Right lobe of liver (tissue), 6 donors: ENCODE measurements around the gene GNB1. TPM values are rescaled to one million over a fixed set of nuclear protein-coding genes. Genes with fewer than 3 reads are reported as not detected.
A peak's percentile ranks its signal among the peaks of the same experiment; 100 is the strongest.
"Not testable (repeated sequence)": the region's sequence is repeated elsewhere in the genome, so short reads cannot be mapped to it uniquely, and the experiment has no call there.

Experiments used
- ATAC-seq, 4 donors: fragments of 200-7000 bp; cut with Tn5 transposase; one replicate each; pipeline ENCODE4 v1.9.1; 2020; ENCODE audit warnings: mild to moderate bottlenecking in 4 of 4, moderate library complexity in 4 of 4
- DNase-seq, 3 donors: peaks; one replicate each; pipeline ENCODE4 v3.0.0-alpha.2; 2020
- H3K27ac ChIP-seq, 3 donors: fragments of 200-600 bp; one replicate each; pipeline ENCODE4 v1.8.0; 2022
- H3K27me3 ChIP-seq, 2 donors: fragments of 200-600 bp; one replicate each; pipeline ENCODE4 v1.8.0; 2022
- H3K36me3 ChIP-seq, 4 donors: fragments of 200-600 bp; sonication (generic) in 1 of 4; one replicate each; pipeline versions ENCODE4 v1.5.1 to v1.8.0; 2017 to 2022; ENCODE audit warnings: control low read depth in 1 of 4
- H3K4me1 ChIP-seq, 4 donors: fragments of 200-600 bp; sonication (generic) in 1 of 4; one replicate each; pipeline versions ENCODE4 v1.5.1 to v1.8.0; 2017 to 2022; ENCODE audit warnings: control low read depth in 1 of 4
- H3K4me3 ChIP-seq, 3 donors: fragments of 200-600 bp; one replicate each; pipeline ENCODE4 v1.8.0; 2022
- H3K9me3 ChIP-seq, 4 donors: fragments of 200-600 bp; sonication (generic) in 1 of 4; one replicate each; pipeline versions ENCODE4 v1.5.1 to v1.8.0; 2017 to 2022; ENCODE audit warnings: control low read depth in 1 of 4
- CTCF ChIP-seq, 4 donors: fragments of 200-600 bp in 3 of 4; fragments of 450-650 bp in 1 of 4; IDR thresholded peaks; one replicate each; pipeline versions ENCODE4 v1.5.1 to v1.8.0; 2016 to 2022; ENCODE audit warnings: antibody characterized with exemption in 4 of 4, mild to moderate bottlenecking in 2 of 4
- POLR2A ChIP-seq: fragments of 450-650 bp; IDR thresholded peaks from one replicate; pipeline ENCODE4 v1.6.1; 2017; ENCODE audit warnings: antibody characterized with exemption, mild to moderate bottlenecking
- WGBS: methylation state at CpG from one replicate; pipeline ENCODE4 v1.1.6; 2018; ENCODE audit warnings: low coverage, low lambda C conversion rate; ENCODE audit not compliant: insufficient coverage; ENCODE audit errors: missing lambda C conversion rate; 5-methylcytosine and 5-hydroxymethylcytosine counted together
- intact Hi-C, 2 donors: fragments of 100-400 bp; cut with DNase I; formaldehyde crosslinking; loops; one replicate each; pipeline versions ENCODE4 v1.11.2 to v1.14.1; 2022
- total RNA-seq, 6 experiments: library from RNA; depleted of rRNA in 2 of 6; stranded (reverse); fragments of >200 nt in 2 of 6; fragmentation: NEBNext Ultra II Directional in 3 of 6; extraction: Animal tissue kit (Norgen Biotek cat#: 25700) in 3 of 6; gene quantifications; one replicate each; pipeline versions ENCODE4 v1.1.0 to v1.2.4, GENCODE V29; 2016 to 2023
- donor health status: DM: no; HTN: yes; CAD: no.
- donor health status: DM: no; HTN: no; CAD: no.
- donor health status: DM: no; HTN: no; CAD: no.
- donor health status: DM: no; HTN: yes; CAD: no.
- donor health status: DM: no; HTN: yes; CAD: no.

The GNB1 gene
- total RNA-seq, 6 experiments from 2014 or later = 85.9 to 147 (median 104) TPM

- DNase-seq = peak in 1 of 3 donors; percentile 49
- WGBS = 52% methylated on average over 20 of the region's 21 CpGs
Observed at GRCh38 chr1:1892079-1892762, 1.3 kb upstream of the GNB1 start.

GRCh38 chr1:1891349-1892078 lies 627 bp upstream of the GNB1 start:
- Histone ChIP-seq H3K9me3 (no peaks in the 10 kb centered on the region), H3K36me3 (no peaks in the 10 kb centered on the region), H3K27me3 (no peaks in the 10 kb centered on the region), H3K4me3 (peak overlapping the region; percentile 62 to 85 (median 72)), H3K4me1 (peaks cover 0 to 46% (median 4%) of the 10 kb centered on the region in 4 donors), H3K27ac (peak overlapping the region; percentile 53 to 89 (median 60))
- 9% methylated on average over 11 of the region's 59 CpGs for WGBS
- TF ChIP-seq POLR2A (no peak), CTCF (IDR thresholded peaks at IDR 0.05) (no peak)
- DNase-seq = peak; percentile 88 to 91 (median 90)
- intact Hi-C loops = no loop called here
- peak; percentile 57 to 81 (median 68) for ATAC-seq

More at GRCh38 chr1:1892079-1892762, 1.3 kb upstream of the GNB1 start:
- peak overlapping the region in 2 of 3 donors; percentile 53 to 89 for H3K27ac ChIP-seq
- H3K9me3 ChIP-seq = no peaks in the 10 kb centered on the region
- intact Hi-C loops = no loop called here
- TF ChIP-seq POLR2A (no peak), CTCF (IDR thresholded peaks at IDR 0.05) (no peak)
- H3K4me3 ChIP-seq = peak overlapping the region; percentile 62 to 85 (median 72)
- ATAC-seq = no peak
- H3K27me3 ChIP-seq = no peaks in the 10 kb centered on the region
- H3K4me1 ChIP-seq = peaks cover 0 to 46% (median 4%) of the 10 kb centered on the region in 4 donors
- no peaks in the 10 kb centered on the region for H3K36me3 ChIP-seq

- 2% methylated on average over 25 of the region's 88 CpGs for WGBS
- H3K4me1 ChIP-seq = peaks cover 0 to 42% (median 4%) of the 10 kb centered on the region in 4 donors
- TF ChIP-seq CTCF (IDR thresholded peaks at IDR 0.05) (no peak), POLR2A (peak; percentile 29)
- intact Hi-C loops = loop anchor here in 1 of 2 donors (10.0 kb wide), 1 partner anchor 105 kb away; no protein-coding TSS in a partner anchor
- ATAC-seq (peak; percentile 4 to 34 (median 11)), DNase-seq (peak; percentile 69 to 86 (median 75))
- peak overlapping the region; percentile 72 to 85 (median 80) for H3K4me3 ChIP-seq
- no peaks in the 10 kb centered on the region for H3K36me3 ChIP-seq
- H3K9me3 ChIP-seq = no peaks in the 10 kb centered on the region
- no peaks in the 10 kb centered on the region for H3K27me3 ChIP-seq
- H3K27ac ChIP-seq = peak overlapping the region; percentile 53 to 89 (median 81)
Observed at GRCh38 chr1:1889847-1890505, 911 bp downstream of the GNB1 start.

- Histone ChIP-seq H3K36me3 (no peaks in the 10 kb centered on the region), H3K4me1 (peaks cover 0 to 34% (median 4%) of the 10 kb centered on the region in 4 donors), H3K4me3 (peak overlapping the region; percentile 72 to 85 (median 80)), H3K9me3 (no peaks in the 10 kb centered on the region), H3K27ac (peak overlapping the region in 2 of 3 donors; percentile 81 to 89), H3K27me3 (no peaks in the 10 kb centered on the region)
- intact Hi-C loops = loop anchor here in 1 of 2 donors (10.0 kb wide), 1 partner anchor 104 kb away; no protein-coding TSS in a partner anchor
- TF ChIP-seq POLR2A = no peak
- WGBS = 16% methylated on average over 9 of the region's 9 CpGs
- DNase-seq (peak in 1 of 3 donors; percentile 7), ATAC-seq (no peak)
Observed at GRCh38 chr1:1889090-1889750, 1.7 kb downstream of the GNB1 start.

- not testable (repeated sequence) for H3K36me3 ChIP-seq, H3K4me3 ChIP-seq, ATAC-seq, H3K27me3 ChIP-seq, DNase-seq, H3K27ac ChIP-seq, H3K9me3 ChIP-seq
- intact Hi-C loops = loop anchor here in 1 of 2 donors (10.0 kb wide), 1 partner anchor 99 kb away; no protein-coding TSS in a partner anchor
- H3K4me1 ChIP-seq = peaks cover 0 to 49% (median 10%) of the 10 kb centered on the region in 4 donors
- WGBS = 59% methylated on average over 3 of the region's 11 CpGs
Observed at GRCh38 chr1:1883890-1884289, 7.0 kb downstream of the GNB1 start.
